ENCODE measurements around the gene TMEM200A. TPM values are rescaled to one million over a fixed set of nuclear protein-coding genes. Genes with fewer than 3 reads are reported as not detected.
"Not testable (repeated sequence)": the region's sequence is repeated elsewhere in the genome, so short reads cannot be mapped to it uniquely, and the experiment has no call there.

Gene TMEM200A
- 0.15 TPM for total RNA-seq
- long read RNA-seq = 0 reads

- DNase-seq (peak; percentile 55), ATAC-seq (peak; percentile 47)
- intact Hi-C loops (cut with micrococcal nuclease) = no loop called here
Measured at GRCh38 chr6:130365166-130366106, at the start of gene TMEM200A. TSS of gene TMEM200A (plus strand) at chr6:130366017. CDS start at chr6:130440423, 74,406 bp downstream.

- DNase-seq (no peak), ATAC-seq (no peak)
- intact Hi-C loops (cut with micrococcal nuclease) = loop anchor here (10.0 kb wide), 1 partner anchor 554 kb away; no protein-coding TSS in a partner anchor
Measured at GRCh38 chr6:130320908-130321307, 44.9 kb upstream of the TMEM200A start.

DNA sequence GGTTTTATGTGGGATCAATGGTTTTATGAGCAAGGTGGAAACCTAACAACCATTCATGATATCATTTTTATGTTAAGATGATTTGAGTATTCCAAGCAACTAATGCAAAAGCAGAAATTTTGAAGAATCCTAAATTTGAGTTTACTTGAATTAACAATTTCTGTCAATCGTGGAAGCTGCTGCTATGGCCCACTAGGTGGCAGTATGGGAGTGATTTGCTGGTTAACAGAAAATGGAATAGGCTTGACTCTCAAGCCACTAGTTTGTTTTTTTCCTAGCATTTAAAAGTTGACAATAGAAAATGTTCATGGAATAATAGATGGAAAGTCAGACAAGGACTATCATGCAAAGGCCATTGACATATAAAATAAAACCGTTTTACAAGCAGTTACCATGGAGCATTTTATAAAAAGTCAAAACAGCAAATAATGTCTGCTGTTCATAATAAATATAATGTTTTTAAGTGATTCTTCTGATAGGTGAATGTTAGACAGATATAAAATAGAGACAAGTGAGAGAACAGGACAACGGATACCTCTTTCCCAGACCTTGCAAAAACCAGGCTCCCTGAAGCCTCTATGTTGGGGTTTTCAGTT, 43.0 kb upstream of the TMEM200A start:
- DNase-seq (no peak), ATAC-seq (no peak)
- intact Hi-C loops (cut with micrococcal nuclease) = loop anchor here (10.0 kb wide), 1 partner anchor 552 kb away; no protein-coding TSS in a partner anchor

DNA sequence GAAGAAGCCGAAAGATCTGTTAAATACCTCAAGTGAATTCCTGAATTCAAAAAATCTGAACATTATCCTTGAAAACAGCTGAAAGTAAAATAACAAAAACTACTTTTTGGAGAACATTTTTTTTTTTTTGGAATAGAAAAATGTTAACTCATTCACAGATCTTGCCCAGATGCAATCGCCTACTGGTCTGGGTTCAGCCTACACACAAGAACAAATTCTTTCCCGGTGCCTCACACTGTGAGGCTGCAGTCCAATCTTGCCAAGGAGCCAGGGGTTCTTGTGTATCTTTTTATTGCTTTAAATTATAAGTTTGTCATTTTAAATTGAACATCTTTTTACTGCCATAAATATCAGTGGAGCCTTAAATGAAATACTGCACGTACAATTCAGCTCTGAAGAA, 41.2 kb upstream of the TMEM200A start:
- ATAC-seq (no peak), DNase-seq (no peak)
- intact Hi-C loops (cut with micrococcal nuclease) = loop anchor here (10.0 kb wide), 1 partner anchor 550 kb away; no protein-coding TSS in a partner anchor

DNA sequence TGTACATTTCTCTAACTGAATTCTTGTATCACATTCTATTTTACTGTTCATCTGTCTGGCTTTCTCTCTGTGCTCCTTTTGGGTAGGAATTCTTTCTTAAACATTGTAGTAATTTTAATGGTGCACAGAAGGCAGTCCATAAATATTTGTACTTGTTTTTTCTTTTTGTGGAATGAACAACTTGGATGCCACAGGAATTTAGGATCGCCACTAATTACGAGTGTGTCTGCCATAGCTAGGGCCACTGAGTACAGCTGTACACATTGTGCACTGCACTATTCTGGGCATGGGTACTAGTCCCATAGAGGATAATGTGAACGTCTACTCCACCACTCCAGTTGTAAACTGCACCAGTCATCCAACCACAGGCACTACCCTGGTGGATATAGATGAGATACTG, 39.3 kb upstream of the TMEM200A start:
- DNase-seq = no peak
- intact Hi-C loops (cut with micrococcal nuclease) = loop anchor here (10.0 kb wide), 1 partner anchor 548 kb away; no protein-coding TSS in a partner anchor
- no peak for ATAC-seq

DNA sequence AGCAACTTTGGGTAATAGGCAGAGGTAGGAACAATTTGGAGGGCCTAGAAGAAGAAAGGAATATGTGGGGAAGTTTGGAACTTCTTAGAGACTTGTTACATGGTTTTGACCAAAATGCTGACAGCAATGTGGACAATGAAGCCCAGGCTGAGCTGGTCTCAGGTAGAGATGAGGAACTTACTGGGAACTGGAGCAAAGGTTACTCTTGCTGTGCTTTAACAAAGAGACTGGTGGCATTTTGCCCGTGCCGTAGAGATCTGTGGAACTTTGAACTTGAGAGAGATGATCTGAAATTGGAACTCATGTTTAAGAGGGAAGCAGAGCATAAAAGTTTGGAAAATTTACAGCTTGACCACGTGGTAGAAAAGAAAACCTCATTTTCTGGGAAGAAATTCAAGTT, 28.3 kb upstream of the TMEM200A start:
- no peak for ATAC-seq
- DNase-seq = no peak
- intact Hi-C loops (cut with micrococcal nuclease) = no loop called here

DNA sequence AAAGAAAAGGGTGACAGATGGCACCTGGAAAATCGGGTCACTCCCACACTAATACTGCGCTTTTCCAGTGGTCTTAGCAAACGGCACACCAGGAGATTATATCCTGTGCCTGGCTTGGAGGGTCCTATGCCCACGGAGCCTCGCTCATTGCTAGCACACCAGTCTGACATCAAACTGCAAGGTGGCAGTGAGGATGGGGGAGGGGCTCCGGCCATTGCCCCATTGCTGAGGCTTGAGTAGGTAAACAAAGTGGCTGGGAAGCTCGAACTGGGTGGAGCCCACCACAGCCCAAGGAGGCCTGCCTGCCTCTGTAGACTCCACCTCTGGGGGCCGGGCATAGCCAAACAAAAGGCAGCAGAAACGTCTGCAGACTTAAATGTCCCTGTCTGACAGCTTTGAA, 19.5 kb upstream of the TMEM200A start:
- intact Hi-C loops (cut with micrococcal nuclease); DNase-seq; ATAC-seq: not testable (repeated sequence)

GRCh38 chr6:130354322-130354721, 11.5 kb upstream of the TMEM200A start:
- no peak for ATAC-seq
- intact Hi-C loops (cut with micrococcal nuclease) = no loop called here
- DNase-seq = no peak

GRCh38 chr6:130355572-130355971, 10.2 kb upstream of the TMEM200A start:
- ATAC-seq (no peak), DNase-seq (no peak)
- intact Hi-C loops (cut with micrococcal nuclease) = no loop called here

DNA sequence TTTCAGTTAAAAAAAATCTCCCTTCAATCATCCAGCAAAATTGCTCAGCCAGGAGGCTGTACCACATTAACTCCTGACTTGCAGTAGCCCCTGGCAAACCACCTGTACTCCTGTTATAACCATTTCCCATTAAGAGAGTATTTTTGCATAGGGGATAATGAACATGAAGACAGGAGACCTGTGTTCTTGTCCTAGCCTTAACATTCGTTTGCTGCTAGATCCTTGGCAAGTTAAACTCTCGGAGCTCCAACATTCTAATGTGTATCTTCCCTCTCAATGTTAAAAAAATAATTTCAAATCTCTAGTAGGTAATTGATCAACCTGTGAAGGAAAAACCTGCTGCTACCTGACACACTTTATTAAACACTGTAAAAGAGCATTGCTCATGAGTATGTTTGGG, 8.4 kb upstream of the TMEM200A start:
- intact Hi-C loops (cut with micrococcal nuclease) = no loop called here
- ATAC-seq = no peak
- DNase-seq = no peak

GRCh38 chr6:130359736-130360135, 6.1 kb upstream of the TMEM200A start:
- ATAC-seq (no peak), DNase-seq (no peak)

GRCh38 chr6:130362128-130362527, 3.7 kb upstream of the TMEM200A start:
- ATAC-seq = no peak
- DNase-seq = no peak
- intact Hi-C loops (cut with micrococcal nuclease) = no loop called here

More at GRCh38 chr6:130359736-130360135, 6.1 kb upstream of the TMEM200A start:
- intact Hi-C loops (cut with micrococcal nuclease) = no loop called here

GRCh38 chr6:130364224-130364780, 1.5 kb upstream of the TMEM200A start:
- DNase-seq (no peak), ATAC-seq (no peak)
- intact Hi-C loops (cut with micrococcal nuclease) = no loop called here

- intact Hi-C loops (cut with micrococcal nuclease) = no loop called here
- ATAC-seq (peak; percentile 21), DNase-seq (peak; percentile 32)
Measured at GRCh38 chr6:130366107-130367005, 539 bp downstream of the TMEM200A start.

DNA sequence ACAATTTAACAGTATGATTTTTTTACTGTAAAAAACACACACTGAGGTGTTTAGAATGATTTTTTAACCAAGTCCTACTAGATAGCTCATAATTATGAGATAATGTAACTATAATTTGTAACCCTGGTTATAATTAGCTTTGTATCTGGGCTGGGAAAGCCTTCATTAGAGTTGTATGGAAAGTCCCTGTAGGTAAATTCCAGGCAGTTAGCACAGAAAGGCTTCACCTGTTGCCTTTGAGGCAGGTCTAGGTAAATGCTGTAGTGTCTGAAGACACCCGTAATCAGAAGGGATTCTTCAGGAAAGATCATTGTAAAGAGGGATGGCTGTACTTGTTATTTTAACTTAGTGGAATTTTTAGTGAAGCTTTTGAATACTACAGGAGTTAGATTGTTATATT, 1.9 kb downstream of the TMEM200A start:
- intact Hi-C loops (cut with micrococcal nuclease) = no loop called here
- DNase-seq (no peak), ATAC-seq (no peak)

DNA sequence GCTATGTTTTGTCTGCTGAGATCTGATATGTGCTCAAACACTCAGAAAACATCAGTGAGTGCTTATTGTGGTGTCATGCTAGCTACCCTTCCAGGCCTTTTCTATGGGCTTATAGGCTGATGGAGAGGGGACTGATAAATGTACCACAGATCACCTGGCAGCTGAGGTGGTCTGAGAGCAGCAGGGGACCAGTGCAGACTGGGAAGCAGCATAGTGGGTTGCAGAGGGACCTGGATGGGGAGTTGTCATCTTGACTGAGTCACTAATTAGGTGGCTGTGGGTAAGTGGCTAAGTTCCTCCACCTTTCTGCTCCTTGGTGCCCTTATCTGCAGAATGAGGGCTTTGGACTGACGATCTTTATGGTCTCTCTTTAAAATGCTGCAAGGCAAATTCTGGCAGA, 2.8 kb downstream of the TMEM200A start:
- DNase-seq = no peak
- no peak for ATAC-seq
- intact Hi-C loops (cut with micrococcal nuclease) = no loop called here

DNA sequence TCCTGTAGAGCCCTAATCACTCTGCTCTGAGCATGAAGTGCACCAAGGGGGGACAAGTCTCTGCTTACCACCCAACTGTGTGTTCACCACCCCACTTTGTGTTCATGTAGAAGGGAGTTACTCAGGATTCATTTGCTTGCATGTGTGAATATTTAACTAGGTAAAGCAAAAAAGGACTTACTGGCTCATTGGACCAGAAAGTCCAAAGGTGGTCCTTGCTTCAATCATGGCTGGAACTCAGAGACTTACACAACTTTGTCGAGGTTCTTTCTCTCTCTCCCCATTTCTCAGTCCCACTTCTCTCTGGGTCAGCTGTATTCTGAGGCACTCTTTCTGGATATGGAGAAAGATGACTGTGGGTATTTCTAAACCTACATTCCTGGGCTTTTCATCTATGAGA, 4.0 kb downstream of the TMEM200A start:
- ATAC-seq (no peak), DNase-seq (no peak)
- intact Hi-C loops (cut with micrococcal nuclease) = no loop called here

DNA sequence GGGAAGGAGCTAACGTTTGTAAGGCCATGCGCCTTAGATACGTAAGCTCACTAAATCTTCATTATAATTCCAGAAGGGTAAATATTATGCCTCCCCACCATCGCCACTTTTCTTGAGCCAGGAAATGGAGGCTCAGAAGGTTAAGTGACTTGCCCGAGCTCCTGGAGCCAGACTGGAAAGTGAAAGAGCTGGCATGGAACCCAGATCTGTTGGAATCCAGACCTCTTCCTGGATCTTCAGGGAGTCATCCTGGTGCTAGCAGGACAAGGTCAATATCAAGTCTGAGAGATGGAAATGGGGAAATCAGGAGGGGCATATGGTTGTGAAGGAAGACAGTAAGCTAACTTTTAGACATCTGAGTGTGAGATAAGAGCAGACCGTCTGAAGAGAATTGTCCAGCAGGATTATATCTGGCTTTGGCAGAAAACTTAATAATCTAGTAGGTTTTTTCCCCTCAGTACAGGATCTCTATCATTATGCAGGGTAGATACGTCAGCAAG, 6.2 kb downstream of the TMEM200A start:
- intact Hi-C loops (cut with micrococcal nuclease) = no loop called here
- ATAC-seq = no peak
- DNase-seq = no peak

DNA sequence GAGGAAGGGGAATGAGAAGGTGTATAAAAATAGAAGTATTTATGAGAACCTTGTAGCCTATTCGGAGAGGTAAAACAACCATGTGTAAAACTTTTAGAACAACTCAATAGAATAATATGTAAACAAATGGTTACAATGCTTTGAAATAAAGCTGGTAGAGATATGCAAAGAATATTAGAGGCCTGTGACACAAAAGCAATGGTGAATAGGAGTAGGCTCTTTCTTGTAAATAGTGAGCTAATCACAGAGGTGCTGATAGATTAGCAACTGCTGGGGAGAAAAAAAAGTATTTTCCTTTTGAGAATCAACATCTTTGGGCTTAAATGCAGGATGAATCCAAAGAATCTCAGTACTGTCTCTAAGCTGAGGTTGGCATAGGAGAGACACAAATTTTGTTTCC, 7.0 kb downstream of the TMEM200A start:
- ATAC-seq = no peak
- intact Hi-C loops (cut with micrococcal nuclease) = no loop called here
- DNase-seq = no peak
